Sigmoid colon (tissue), 4 donors: ENCODE data around the gene CPSF4.

ENCODE experiments used
- CTCF ChIP-seq, 4 experiments: fragments of 450-650 bp in 3 of 4; fragments of 200-600 bp in 1 of 4; IDR thresholded peaks; one replicate each; pipeline ENCODE4 v1.5.1; 2016 to 2019; ENCODE audit warnings: antibody characterized with exemption in 4 of 4, mild to moderate bottlenecking in 3 of 4, moderate library complexity in 2 of 4
- EP300 ChIP-seq, 4 donors: sonication (generic); formaldehyde crosslinking; IDR thresholded peaks; one replicate each; pipeline ENCODE4 v1.6.1; 2017; ENCODE audit warnings: antibody characterized with exemption in 4 of 4
- POLR2A ChIP-seq, 2 donors: fragments of 450-650 bp; IDR thresholded peaks; one replicate each; pipeline ENCODE4 v1.6.1; 2016; ENCODE audit warnings: antibody characterized with exemption in 2 of 2, mild to moderate bottlenecking in 2 of 2, moderate library complexity in 2 of 2
- POLR2AphosphoS5 ChIP-seq, 4 donors: sonication (generic); formaldehyde crosslinking; IDR thresholded peaks; one replicate each; pipeline ENCODE4 v1.6.1; 2017; ENCODE audit warnings: antibody characterized with exemption in 4 of 4

DNA sequence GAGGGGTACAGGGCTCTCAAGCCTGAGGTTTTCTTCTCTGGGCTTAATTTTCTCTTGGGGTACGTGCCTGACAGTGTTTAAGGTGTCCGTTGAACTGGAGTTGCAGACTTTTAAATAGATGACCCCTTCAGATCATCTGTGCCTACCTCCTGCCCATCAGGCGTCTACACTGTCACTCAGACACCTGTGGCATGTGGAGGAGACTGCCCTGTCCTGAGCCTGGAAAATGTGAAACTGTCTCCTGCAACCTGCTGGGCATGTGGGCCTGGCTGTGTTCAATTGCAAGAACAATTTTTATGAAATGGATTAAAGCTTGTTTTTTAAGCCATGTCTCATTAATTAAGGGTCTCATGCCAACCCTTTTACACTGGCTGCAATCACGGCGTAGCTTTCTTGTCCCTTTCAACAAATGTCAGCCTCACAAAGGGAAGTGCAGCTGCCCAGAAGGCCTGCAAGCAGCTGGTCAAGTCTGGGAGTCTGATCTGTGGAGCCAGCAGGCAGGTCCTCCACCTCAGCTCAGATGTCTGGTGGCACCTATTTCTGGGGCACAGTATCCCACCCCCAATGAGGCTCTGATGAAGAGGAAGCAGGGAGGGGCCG, 18.4 kb downstream of the CPSF4 start:
- TF ChIP-seq CTCF (IDR thresholded peaks at IDR 0.05) = no peak
- TF ChIP-seq EP300 (IDR thresholded peaks at IDR 0.05) = no peak
- no peak for TF ChIP-seq POLR2A (IDR thresholded peaks at IDR 0.05)
- no peak for TF ChIP-seq POLR2AphosphoS5 (IDR thresholded peaks at IDR 0.05)
